Left renal cortex interstitium (tissue), 4 donors: Measurements from ENCODE around the gene SCARF2. TPM values are rescaled to one million over a fixed set of nuclear protein-coding genes. Genes with fewer than 3 reads are reported as not detected.
"Not testable (repeated sequence)": the region's sequence is repeated elsewhere in the genome, so short reads cannot be mapped to it uniquely, and the experiment has no call there.

Experiments used
- DNase-seq, 4 donors: peaks; one replicate each; pipeline ENCODE4 v3.0.0-alpha.2; 2013; ENCODE audit warnings: low read depth in 4 of 4, low spot score in 2 of 4, missing footprints in 1 of 4
- polyA plus RNA-seq, 4 donors: library from polyadenylated mRNA; unstranded; fragments of 120-200 nt; gene quantifications; one replicate each; pipeline ENCODE4 v1.2.1, GENCODE V29; 2013; ENCODE audit not compliant: insufficient read length in 4 of 4

The SCARF2 gene
- polyA plus RNA-seq, 4 donors, result 17.2 to 31.2 (median 25.8) TPM

GRCh38 chr22:20414450-20414849 lies 23.2 kb downstream of the SCARF2 start:
- DNase-seq, result no peak

DNA sequence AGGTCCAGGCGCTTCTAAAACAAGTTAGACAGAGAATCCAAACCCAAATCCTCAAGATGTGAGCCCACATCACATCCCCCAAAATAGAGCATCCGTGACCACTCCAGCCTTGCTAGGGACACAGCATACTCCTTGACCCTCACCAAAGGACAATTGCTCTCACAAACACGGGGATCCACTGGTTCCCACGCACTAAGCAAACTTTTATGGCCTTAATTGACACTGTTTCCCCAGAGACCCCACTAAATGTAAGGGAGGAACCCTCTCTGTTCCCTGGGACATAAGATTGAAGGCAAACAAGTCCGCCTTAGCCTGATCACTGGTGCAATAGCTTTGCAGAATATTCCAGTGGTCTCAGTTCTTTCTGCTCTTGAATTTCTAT lies 23.6 kb downstream of the SCARF2 start:
- no peak for DNase-seq

DNA sequence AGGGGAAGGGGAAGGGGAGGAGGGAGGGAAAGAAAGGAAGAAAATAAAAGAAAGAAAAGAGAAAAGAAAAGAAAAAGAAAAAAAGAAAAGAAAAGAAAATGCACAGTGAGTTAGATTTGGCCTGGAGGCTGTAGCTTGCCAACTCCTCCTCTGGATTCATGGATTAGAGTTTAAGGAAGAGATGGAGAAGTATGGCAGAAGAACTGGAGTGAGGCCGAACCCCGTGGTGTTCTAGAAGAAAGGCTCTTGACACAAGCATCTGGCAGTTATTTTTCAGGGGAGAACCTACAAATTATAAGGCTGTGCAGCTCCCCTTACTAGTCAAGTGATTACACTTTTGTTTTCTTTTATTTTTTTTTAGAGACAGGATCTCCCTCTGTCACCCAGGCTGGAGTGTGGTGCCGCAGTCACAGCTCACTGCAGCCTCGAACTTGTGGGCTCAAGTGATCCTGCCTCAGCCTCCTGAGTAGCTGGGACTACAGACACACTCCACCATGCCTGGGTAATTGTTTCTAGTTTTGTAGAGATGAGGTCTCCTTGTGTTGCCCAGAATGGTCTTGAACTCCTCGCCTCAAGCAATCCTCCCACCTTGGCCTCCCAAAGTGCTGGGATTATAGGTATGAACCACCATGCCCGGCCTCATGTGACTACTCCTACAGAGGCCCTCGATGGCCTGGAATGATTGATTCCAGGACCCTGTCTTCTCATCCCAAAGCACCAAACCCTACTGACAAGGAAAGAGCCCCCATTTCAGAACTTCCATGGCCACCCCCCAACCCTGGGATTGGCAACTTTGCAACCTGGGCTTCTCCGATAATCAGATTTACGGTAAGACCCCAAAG lies 24.2 kb downstream of the SCARF2 start:
- no peak for DNase-seq

DNA sequence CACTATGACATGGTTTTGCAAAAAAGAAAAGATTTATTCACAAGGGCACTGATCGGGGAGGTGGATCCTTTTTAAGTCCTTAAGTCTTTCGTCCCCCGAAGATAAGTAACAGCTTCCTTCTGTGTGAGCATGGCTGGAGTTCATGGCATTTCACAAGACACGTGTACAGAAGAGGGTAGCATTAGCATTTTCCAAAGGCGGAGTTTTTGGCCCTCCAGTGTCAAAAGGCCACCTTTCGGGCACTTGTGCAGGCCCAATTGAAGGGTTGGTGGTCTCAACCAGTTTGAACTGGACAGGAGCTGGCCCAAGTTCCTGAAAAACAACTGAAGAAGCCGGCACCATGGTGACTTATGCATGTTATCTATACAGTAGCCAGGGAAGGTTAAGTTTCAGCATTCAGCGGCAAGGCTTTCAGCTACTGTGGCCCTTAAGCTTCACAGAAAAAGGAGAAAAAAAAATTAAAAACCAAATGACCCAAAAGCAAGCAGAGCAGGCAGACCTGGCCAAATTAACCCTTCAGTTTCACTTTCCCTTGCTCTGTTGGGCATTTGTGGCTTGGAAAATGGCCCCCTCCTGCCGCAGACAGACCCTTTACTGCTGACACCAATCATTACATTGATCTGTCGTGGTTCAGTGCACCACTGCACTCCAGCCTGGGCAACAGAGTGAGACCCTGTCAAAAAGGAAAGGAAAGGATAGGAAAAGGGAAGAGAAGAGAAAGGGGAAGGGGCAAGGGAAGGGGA lies 25.0 kb downstream of the SCARF2 start:
- no peak for DNase-seq

- DNase-seq, result not testable (repeated sequence)
Measured at GRCh38 chr22:20409385-20409784, 28.2 kb downstream of the SCARF2 start.

GRCh38 chr22:20408891-20409290 lies 28.7 kb downstream of the SCARF2 start:
- DNase-seq, result no peak

DNA sequence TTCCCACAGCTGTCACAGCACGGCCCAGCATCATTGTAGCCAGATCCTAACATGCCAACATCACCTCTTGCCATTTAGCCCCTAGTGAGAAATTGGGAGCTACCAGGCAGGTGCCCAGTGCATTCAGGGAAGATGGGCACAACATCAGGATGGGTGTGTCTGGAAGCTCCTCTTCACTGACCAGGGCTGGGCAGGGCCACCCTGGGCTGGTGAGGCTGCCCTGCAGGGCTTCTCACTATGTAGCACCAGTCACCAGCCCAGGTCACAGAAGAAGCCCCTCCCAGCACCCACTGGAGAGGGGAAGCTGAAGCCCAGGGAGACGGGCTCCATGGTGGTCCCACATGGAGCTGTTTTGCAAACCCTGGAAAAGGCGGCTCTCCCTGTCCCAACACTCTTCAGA lies 29.8 kb downstream of the SCARF2 start:
- DNase-seq, result no peak

- no peak for DNase-seq
Measured at GRCh38 chr22:20406686-20407408, 30.8 kb downstream of the SCARF2 start.

- no peak for DNase-seq
Measured at GRCh38 chr22:20405931-20406685, 31.5 kb downstream of the SCARF2 start.

DNA sequence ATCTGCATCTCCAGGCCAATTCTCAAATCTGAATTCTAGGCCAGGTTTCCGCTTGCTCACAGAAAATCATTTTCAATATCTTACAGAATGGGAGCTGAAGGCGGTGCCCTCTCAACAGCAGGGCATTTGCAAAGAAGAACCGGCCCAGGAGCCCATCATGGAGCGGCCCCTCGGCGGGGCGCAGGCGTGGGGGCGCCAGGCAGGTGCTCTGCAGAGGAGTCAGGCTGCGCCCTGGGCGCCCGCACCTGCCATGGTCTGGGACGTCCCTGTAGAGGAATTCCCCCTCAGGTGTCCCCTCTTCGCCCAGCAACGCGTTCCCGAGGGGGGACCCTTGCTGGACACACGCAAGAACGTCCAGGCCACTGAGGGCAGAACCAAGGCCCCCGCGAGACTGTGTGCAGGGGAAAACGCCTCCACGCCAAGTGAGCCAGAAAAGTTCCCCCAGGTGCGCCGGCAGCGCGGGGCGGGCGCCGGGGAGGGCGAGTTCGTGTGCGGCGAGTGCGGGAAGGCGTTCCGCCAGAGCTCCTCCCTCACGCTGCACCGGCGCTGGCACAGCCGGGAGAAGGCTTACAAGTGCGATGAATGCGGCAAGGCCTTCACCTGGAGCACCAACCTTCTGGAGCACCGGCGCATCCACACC lies 32.2 kb downstream of the SCARF2 start:
- no peak for DNase-seq

GRCh38 chr22:20404881-20405280 lies 32.7 kb downstream of the SCARF2 start:
- DNase-seq, result no peak

GRCh38 chr22:20403779-20404140 lies 33.9 kb downstream of the SCARF2 start:
- no peak for DNase-seq

GRCh38 chr22:20402960-20403778 lies 34.5 kb downstream of the SCARF2 start:
- DNase-seq, result no peak

DNA sequence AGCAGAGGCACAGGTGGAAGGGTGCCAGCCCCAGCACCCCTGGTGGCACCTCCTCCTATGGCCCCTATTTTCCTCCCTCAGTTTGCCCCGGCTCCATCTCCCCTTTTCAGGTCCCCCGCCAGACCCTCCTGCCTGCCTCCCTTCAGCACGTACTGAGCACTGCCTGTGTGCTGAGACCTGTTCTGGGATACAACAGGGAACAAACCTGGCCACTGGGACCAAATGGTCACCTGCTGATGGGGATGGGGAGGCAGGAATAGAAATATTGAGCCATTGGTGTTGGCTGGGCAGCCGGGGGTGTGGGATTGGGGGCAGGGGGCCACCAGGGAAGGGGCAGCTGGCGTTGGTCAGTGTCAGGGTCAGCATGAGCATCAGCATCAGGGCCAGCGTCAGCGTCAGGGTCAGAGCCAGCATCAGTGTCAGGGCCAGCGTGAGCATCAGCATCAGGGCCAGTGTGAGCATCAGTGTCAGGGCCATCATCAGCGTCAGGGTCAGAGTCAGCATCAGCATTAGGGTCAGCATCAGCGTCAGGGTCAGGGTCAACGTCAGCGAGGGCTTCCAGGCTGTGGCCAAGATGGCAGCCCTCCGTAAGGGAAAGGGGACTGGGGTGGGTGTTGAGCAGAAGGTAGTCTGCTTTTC lies 36.1 kb downstream of the SCARF2 start:
- DNase-seq, result no peak

- no peak for DNase-seq
Measured at GRCh38 chr22:20400606-20401375, 36.8 kb downstream of the SCARF2 start.

DNA sequence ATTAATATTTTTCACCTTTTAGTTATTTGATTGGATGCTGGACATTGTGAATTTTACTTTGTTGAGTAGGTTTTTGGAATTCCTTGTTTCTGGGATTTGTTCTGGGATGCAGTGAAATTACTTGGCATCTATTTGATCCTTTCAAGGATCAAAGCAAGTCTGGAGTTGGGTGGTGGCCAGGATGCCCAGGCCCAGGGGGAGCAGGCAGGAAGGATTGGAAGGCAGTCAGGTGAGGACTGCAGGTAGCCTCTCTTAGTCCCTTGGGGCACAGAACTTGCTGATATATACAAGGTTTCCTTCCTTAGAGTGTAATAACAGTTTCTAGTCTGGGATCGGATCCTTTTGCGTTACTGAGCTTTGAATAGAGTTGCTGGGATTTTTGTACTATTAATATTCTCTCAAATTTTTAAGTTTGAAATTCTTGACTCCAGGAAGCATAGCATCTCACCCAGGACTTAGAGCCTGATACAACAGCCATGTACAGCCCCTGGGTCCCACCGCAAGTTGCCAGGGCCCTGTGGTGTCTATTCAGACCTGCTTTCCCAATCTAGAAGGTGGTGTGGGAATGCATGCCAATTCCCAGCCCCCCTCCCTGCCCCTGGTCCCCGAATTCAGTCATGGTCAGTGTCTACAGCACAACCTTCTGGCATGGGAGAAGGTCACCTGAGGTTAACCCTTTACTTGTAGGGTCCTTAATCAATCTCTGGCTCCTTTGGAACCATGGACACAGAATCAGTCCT lies 37.6 kb downstream of the SCARF2 start:
- no peak for DNase-seq

- no peak for DNase-seq
Measured at GRCh38 chr22:20398420-20398819, 39.2 kb downstream of the SCARF2 start.
